CD14-positive monocyte (primary cell): Measurements from ENCODE around the gene ZBTB32. TPM values are rescaled to one million over a fixed set of nuclear protein-coding genes. Genes with fewer than 3 reads are reported as not detected.

ENCODE experiments used
- DNase-seq, 3 donors: peaks; one replicate each; pipeline ENCODE4 v3.0.0-alpha.2; 2011 to 2022
- H2AFZ ChIP-seq: 2 replicates; pipeline ENCODE4 v1.6.0; 2012; ENCODE audit warnings: mild to moderate bottlenecking, low read depth, low read length, inconsistent platforms; ENCODE audit not compliant: insufficient read depth, poor library complexity, severe bottlenecking
- H3K27ac ChIP-seq, 2 donors: 1 replicate in 1 of 2; 2 replicates in 1 of 2; pipeline ENCODE4 v1.5.1; 2012 to 2013; ENCODE audit warnings: low read length in 2 of 2, control low read depth in 1 of 2, inconsistent platforms in 1 of 2, low read depth in 1 of 2, mild to moderate bottlenecking in 1 of 2
- H3K27me3 ChIP-seq, 2 donors: one replicate each; pipeline versions ENCODE4 v1.6.0 to v1.6.1; 2011 to 2013; ENCODE audit warnings: low read length in 2 of 2; ENCODE audit not compliant: control insufficient read depth in 2 of 2, insufficient read depth in 2 of 2
- H3K36me3 ChIP-seq, 2 donors: replicated peaks in 1 of 2; 1 replicate in 1 of 2; 2 replicates in 1 of 2; pipeline versions ENCODE4 v1.5.1 to v1.6.1; 2012 to 2013; ENCODE audit warnings: low read length in 2 of 2, control low read depth in 1 of 2, inconsistent platforms in 1 of 2, mild to moderate bottlenecking in 1 of 2; ENCODE audit not compliant: insufficient read depth in 2 of 2, control insufficient read depth in 1 of 2
- H3K4me1 ChIP-seq, 2 donors: 1 replicate in 1 of 2; 2 replicates in 1 of 2; pipeline versions ENCODE4 v1.5.1 to v1.6.1; 2012 to 2013; ENCODE audit warnings: low read length in 2 of 2, control low read depth in 1 of 2, inconsistent platforms in 1 of 2, mild to moderate bottlenecking in 1 of 2, moderate library complexity in 1 of 2; ENCODE audit not compliant: insufficient read depth in 2 of 2, control insufficient read depth in 1 of 2
- H3K4me2 ChIP-seq: replicated peaks from 2 replicates; pipeline ENCODE3; 2012; ENCODE audit warnings: low read length, moderate library complexity, mild to moderate bottlenecking; ENCODE audit not compliant: poor library complexity, severe bottlenecking; ENCODE audit errors: extremely low read depth
- H3K4me3 ChIP-seq, 3 experiments: fragments of 200-600 bp in 1 of 3; sonication (generic) in 1 of 3; replicated peaks in 1 of 3; 1 replicate in 2 of 3; 2 replicates in 1 of 3; pipeline ENCODE4 v1.5.1; 2011 to 2013; ENCODE audit warnings: low read length in 3 of 3, mild to moderate bottlenecking in 3 of 3, control low read depth in 2 of 3, low read depth in 2 of 3, inconsistent platforms in 1 of 3, moderate library complexity in 1 of 3
- H3K79me2 ChIP-seq: 2 replicates; pipeline ENCODE4 v1.6.0; 2012; ENCODE audit warnings: mild to moderate bottlenecking, control low read depth, inconsistent platforms, low read length, moderate library complexity; ENCODE audit not compliant: insufficient read depth
- H3K9ac ChIP-seq: 2 replicates; pipeline ENCODE4 v1.6.0; 2017; ENCODE audit warnings: low read length, mild to moderate bottlenecking; ENCODE audit not compliant: insufficient read depth, poor library complexity, severe bottlenecking
- H3K9me3 ChIP-seq, 2 donors: replicated peaks in 1 of 2; 1 replicate in 1 of 2; 2 replicates in 1 of 2; pipeline versions ENCODE4 v1.5.1 to v1.6.1; 2012 to 2013; ENCODE audit warnings: low read length in 2 of 2, control low read depth in 1 of 2; ENCODE audit not compliant: control insufficient read depth in 1 of 2, insufficient read depth in 1 of 2
- H4K20me1 ChIP-seq: 2 replicates; pipeline ENCODE4 v1.6.0; 2012; ENCODE audit warnings: mild to moderate bottlenecking, low read length, control low read depth, moderate library complexity; ENCODE audit not compliant: insufficient read depth
- H3K27ac Mint-ChIP-seq, 7 donors: one replicate each; pipeline ENCODE4 v1.8.0; 2020; ENCODE audit warnings: mild to moderate bottlenecking in 7 of 7, mixed read lengths in 7 of 7, moderate library complexity in 6 of 7, inconsistent platforms in 2 of 7
- H3K27me3 Mint-ChIP-seq, 3 donors: one replicate each; pipeline ENCODE4 v1.8.0; 2021 to 2022; ENCODE audit warnings: low read depth in 3 of 3, mild to moderate bottlenecking in 3 of 3, mixed read lengths in 3 of 3, moderate library complexity in 3 of 3, inconsistent platforms in 1 of 3
- H3K36me3 Mint-ChIP-seq, 2 donors: one replicate each; pipeline ENCODE4 v1.8.0; 2020; ENCODE audit warnings: mixed read lengths in 2 of 2, inconsistent platforms in 1 of 2, mild to moderate bottlenecking in 1 of 2
- H3K4me1 Mint-ChIP-seq: one replicate; pipeline ENCODE4 v1.8.0; 2020; ENCODE audit warnings: mild to moderate bottlenecking, mixed read lengths
- H3K4me3 Mint-ChIP-seq, 2 donors: one replicate each; pipeline ENCODE4 v1.8.0; 2020; ENCODE audit warnings: mild to moderate bottlenecking in 2 of 2, mixed read lengths in 2 of 2, moderate library complexity in 1 of 2
- H3K9me3 Mint-ChIP-seq, 7 donors: one replicate each; pipeline ENCODE4 v1.8.0; 2020 to 2022; ENCODE audit warnings: mixed read lengths in 7 of 7, mild to moderate bottlenecking in 6 of 7, moderate library complexity in 6 of 7, inconsistent platforms in 2 of 7
- WGBS: methylation state at CpG from one replicate; pipeline ENCODE4 v1.1.5; 2013; ENCODE audit warnings: missing lambda C conversion rate; ENCODE audit not compliant: insufficient coverage; 5-methylcytosine and 5-hydroxymethylcytosine counted together
- intact Hi-C, 2 donors: fragments of 100-400 bp; cut with micrococcal nuclease; formaldehyde crosslinking; loops; one replicate each; pipeline versions ENCODE4 v1.15.0 to v1.15.1; 2023
- polyA plus RNA-seq, 3 donors: library from polyadenylated mRNA; depleted of rRNA in 1 of 3; unstranded in 2 of 3; stranded (reverse) in 1 of 3; fragments of 300-500 nt in 2 of 3; fragments of >200 nt in 1 of 3; fragmentation: Illumina TruSeq in 2 of 3; gene quantifications; 1 replicate in 2 of 3; 2 replicates in 1 of 3; pipeline ENCODE4 v1.2.3, GENCODE V29; 2012 to 2021
- TF ChIP-seq, protein P1 (sequence below): fragments of 200-600 bp; IDR thresholded peaks from one replicate; pipeline ENCODE4 v1.8.0; 2022; ENCODE audit warnings: antibody characterized with exemption, mild to moderate bottlenecking

ZBTB32 gene
- polyA plus RNA-seq, 3 donors = 0.05 TPM; not detected in 2

DNA sequence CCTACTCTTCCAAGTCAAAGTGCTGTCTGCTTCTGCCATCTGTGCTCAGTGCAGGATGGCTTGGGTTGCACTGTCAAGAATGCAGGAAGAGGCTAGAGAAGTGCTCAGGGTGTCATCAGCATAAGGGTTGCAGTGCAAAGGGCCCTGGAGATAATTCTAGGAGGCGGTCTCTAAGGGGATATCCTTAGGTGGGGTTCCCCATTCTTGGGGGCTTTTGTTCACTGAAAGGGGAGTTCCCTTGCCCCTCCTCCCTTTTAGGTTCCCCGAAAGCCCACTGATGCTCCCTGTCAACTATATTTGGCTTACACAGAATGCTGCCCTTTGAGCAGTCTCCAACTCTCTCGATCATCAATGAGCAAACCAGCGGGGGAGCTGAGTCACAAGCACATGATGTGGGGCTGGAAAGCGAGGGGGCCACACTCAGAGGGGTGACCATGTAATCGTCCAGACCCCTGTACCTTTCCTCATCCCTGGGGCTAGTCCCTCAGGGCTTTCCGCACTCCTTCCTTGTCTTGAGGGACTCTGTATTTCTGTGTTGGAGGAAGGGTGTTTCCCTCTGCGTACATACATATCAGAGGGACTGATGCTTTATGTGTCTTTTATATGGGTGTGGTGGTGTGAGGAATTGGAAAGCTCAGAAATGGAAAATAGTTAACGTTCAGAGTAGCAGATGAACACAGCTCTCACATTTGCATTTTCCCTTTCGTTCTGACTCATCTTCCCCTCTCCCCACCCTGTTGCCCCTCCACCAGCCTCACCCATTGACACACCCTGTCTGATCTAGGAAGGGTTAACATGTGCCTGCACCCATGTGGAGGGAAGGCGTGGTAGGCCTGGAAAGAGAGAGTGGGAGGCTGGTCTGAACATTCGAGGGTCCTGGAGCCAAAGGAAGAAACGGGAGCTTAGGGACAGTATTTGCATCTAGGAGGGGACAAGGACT lies 6.7 kb downstream of the ZBTB32 start:
- no peaks in the 10 kb centered on the region for H3K79me2 ChIP-seq
- no peak overlapping the region for H3K4me2 ChIP-seq
- H2AFZ ChIP-seq = no peak overlapping the region
- H3K9ac ChIP-seq = no peak overlapping the region
- DNase-seq = no peak
- intact Hi-C loops = no loop called here
- H3K9me3 Mint-ChIP-seq = no peaks in the 10 kb centered on the region
- H3K9me3 ChIP-seq = no peaks in the 10 kb centered on the region
- no peaks in the 10 kb centered on the region for H4K20me1 ChIP-seq
- H3K4me3 ChIP-seq = no peak overlapping the region
- no peak overlapping the region for H3K4me3 Mint-ChIP-seq
- H3K27me3 Mint-ChIP-seq = peaks cover 5 to 9% (median 5%) of the 10 kb centered on the region in 3 donors
- 87% methylated on average over 6 of the region's 13 CpGs for WGBS
- H3K27me3 ChIP-seq = no peaks in the 10 kb centered on the region
- H3K4me1 Mint-ChIP-seq = peaks cover 7% of the 10 kb centered on the region
- no peaks in the 10 kb centered on the region for H3K36me3 Mint-ChIP-seq
- peaks cover 7% of the 10 kb centered on the region in 2 donors for H3K4me1 ChIP-seq
- TF ChIP-seq, protein P1, sequence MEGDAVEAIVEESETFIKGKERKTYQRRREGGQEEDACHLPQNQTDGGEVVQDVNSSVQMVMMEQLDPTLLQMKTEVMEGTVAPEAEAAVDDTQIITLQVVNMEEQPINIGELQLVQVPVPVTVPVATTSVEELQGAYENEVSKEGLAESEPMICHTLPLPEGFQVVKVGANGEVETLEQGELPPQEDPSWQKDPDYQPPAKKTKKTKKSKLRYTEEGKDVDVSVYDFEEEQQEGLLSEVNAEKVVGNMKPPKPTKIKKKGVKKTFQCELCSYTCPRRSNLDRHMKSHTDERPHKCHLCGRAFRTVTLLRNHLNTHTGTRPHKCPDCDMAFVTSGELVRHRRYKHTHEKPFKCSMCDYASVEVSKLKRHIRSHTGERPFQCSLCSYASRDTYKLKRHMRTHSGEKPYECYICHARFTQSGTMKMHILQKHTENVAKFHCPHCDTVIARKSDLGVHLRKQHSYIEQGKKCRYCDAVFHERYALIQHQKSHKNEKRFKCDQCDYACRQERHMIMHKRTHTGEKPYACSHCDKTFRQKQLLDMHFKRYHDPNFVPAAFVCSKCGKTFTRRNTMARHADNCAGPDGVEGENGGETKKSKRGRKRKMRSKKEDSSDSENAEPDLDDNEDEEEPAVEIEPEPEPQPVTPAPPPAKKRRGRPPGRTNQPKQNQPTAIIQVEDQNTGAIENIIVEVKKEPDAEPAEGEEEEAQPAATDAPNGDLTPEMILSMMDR = no peak
- peak overlapping the region in 1 of 7 donors; percentile 34 for H3K27ac Mint-ChIP-seq
- no peak overlapping the region for H3K27ac ChIP-seq
- H3K36me3 ChIP-seq = no peaks in the 10 kb centered on the region

DNA sequence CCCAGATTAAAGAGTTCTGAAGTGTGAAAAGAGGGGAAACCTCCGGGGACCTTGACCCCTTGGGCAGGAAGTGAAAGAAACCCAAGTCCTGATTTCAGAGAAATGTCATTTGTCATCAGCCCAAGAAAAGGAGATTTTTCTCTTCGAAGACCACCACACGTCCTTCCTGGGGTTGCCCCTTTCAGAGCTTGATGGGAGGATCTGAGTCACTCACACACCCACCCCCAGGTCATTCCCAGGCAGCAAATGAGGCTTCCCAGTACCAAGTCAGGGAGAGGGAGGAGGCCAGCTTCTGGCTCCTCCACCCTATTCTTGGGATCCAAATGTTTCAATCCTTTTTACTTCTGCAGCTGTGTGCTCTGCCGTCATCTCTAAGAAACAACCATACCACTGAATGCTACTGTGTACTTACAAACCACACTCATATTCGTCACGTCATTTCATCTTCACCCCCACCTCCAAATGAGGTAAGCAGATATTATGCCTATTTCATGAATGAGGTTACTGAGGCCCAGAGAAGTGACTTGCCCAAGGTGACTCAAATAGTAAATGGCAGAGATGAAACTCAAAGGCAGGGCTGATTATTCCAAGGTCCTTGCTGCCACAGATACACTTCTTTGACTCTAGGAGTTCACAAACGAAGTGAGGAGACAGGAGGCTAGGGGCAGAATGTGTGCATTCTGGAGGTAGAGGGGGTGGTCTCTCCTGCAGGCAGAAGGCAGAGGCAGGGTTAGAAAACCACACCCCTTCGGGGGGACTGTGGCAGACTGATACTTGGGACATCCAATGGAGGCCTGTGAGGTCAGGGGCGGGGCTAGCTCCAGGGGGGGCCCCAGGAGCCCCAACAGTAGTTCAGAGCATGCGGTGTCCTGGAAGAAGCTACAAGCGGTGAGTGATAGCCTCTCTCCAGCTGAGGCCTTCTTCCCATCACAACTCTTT lies 8.5 kb downstream of the ZBTB32 start:
- Histone ChIP-seq H3K4me2 (no peak overlapping the region), H3K4me3 (no peak overlapping the region), H2AFZ (no peak overlapping the region), H4K20me1 (no peaks in the 10 kb centered on the region), H3K27ac (no peak overlapping the region), H3K4me1 (peaks cover 13 to 19% of the 10 kb centered on the region in 2 donors), H3K79me2 (no peaks in the 10 kb centered on the region), H3K36me3 (no peaks in the 10 kb centered on the region), H3K9ac (no peak overlapping the region), H3K9me3 (no peaks in the 10 kb centered on the region), H3K27me3 (no peaks in the 10 kb centered on the region)
- Mint-ChIP-seq H3K4me3 (peak overlapping the region in 1 of 2 donors; percentile 45), H3K4me1 (peaks cover 15% of the 10 kb centered on the region), H3K36me3 (no peaks in the 10 kb centered on the region), H3K27ac (peak overlapping the region in 1 of 7 donors; percentile 37), H3K27me3 (peaks cover 6 to 7% (median 6%) of the 10 kb centered on the region in 3 donors), H3K9me3 (no peaks in the 10 kb centered on the region)
- no peak for DNase-seq
- intact Hi-C loops = no loop called here
- WGBS = 100% methylated on average over 5 of the region's 11 CpGs
- TF ChIP-seq, protein P1 = no peak
